NCI-H1105 treated with DMSO at 0.1 percent for 48 hours (cell line): ENCODE measurements around the gene DOK4.
A peak's percentile ranks its signal among the peaks of the same experiment; 100 is the strongest.
"Not testable (repeated sequence)": the region's sequence is repeated elsewhere in the genome, so short reads cannot be mapped to it uniquely, and the experiment has no call there.

ENCODE experiments used
- DNase-seq: peaks from one replicate; lab custom pipeline; 2025; lab: John Stamatoyannopoulos, UW

Gene DOK4

DNA sequence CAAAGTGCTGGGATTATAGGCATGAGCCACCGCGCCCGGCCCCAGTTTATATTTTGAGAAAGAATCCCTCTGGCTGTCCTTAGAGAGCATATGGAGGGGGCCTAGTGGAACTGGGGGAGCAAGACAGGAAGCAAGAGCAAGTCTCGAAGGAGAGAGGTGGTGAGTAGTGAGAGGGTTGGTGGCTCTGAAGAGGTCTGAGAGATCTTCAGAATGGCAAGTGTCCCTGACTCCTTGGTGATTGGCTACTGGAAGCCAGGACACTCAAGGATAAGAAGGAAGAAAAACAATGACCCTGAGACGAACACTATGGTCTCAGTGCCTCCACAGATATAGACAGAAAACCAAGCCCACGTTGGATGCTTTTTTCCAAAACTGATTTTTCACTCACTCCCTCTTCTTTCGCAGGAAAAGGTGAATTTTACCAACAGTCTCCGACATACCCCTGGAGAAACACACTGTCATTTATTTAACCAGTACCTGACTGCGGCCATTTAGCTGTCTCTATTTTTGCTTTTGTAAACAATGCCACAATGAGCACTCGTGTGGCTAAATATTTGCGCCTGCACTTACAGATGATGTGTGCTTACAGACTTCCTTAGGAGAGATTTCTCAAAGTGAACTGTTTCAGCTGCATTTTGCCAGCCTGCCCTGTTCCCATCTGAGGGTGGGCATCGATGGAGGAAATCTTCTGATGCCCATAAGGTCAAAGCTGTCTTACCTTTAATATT is 15.9 kb upstream of the DOK4 start:
- DNase-seq: no peak

DNA sequence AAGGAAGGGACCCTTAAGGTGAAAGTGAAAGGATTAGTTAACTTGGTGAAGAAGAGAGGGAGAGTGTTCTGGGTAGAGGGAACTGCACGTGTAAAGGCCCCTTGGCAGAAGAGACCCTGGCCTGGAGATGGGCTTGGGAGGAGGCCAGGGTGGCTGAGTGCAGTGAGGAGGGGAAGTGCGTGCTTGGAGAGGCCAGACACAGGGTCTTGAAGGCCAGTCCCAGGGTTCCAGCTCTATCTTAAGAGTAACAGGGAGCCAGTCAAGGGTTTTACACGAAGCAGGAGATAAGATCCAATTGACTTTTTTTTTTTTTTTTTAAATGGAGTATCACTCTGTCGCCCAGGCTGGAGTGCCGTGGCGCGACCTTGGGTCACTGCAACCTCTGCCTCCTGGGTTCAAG is 15.2 kb upstream of the DOK4 start:
- DNase-seq: no peak

DNA sequence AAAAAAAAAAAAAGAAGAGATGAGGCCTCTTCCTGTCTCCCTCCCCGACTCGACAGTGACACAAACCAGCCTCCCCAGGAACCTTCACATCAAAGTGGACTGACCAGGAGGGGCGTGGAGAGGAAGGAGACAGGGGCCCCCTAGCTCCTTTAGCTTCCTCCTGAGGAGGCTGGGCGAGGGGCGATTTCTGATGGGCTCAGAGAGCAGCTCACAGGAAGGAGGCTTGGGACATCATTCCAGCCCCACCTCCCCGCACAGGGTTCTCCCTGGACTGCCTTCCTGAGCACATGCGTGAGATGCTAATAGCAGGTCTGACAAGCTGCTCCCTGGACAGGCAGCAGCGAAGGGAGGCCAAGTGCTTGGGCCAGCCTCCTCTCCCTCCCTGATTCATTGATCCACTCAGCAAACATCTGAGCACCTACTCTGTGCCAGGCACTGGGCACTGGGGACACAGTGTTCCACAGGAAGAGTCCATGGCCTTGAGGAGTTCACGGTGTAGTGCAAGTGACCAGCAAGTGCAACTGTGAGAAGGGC is 14.4 kb upstream of the DOK4 start:
- no peak for DNase-seq

DNA sequence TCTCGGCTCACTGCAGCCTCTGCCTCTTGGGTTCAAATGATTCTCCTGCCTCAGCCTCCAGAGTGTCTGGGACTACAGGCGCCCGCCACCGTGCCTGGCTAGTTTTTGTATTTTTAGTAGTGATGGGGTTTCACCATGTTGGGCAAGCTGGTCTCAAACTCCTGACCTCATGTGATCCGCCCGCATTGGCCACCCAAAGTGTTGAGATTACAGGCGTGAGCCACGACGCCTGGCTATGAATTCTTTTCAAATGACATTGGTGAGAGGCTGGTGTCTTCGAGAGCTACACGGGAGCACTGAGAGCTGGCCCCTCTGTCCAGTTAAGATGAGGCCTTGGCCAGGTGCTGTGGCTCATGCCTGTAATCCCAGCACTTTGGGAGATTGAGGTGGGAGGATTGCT is 13.6 kb upstream of the DOK4 start:
- not testable (repeated sequence) for DNase-seq

DNA sequence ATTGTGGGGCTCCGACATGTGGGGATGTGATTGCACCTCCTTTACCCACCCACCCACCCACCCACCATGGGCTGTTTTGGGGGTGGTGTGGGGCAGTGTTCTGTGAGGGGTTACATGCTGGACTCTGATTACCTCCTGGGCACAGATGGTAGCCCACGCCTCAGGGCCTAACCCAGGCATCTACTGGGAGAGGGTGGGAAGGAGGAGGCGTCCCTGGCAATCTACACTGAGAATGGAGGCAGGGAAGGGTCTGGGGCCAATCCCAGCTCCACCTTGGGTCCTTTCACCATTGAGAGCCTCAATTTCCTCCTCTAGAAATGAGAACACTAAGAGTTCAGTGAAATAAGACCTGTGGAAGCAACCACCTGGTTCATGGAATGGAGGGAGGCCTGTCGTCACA is 11.7 kb upstream of the DOK4 start:
- no peak for DNase-seq

DNA sequence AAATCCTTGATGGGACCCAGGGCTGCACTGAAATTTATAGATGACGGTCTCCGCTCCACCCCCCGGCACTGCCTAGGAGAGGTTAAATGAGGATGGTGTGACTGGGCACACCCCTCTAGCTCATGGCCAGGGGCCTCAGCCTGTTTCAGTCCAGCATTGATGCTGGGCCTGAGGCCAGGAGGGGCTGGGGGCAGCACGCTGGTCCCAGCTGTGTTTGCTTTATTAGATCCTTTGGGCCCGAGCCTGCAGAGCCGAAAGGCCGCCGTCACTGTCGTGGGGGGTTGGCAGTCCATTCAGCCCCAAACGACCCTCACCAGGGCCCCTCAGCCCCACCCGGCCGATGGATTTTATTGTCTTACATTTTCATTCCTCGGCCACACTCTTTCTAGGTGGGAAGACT is 10.8 kb upstream of the DOK4 start:
- DNase-seq: no peak

DNA sequence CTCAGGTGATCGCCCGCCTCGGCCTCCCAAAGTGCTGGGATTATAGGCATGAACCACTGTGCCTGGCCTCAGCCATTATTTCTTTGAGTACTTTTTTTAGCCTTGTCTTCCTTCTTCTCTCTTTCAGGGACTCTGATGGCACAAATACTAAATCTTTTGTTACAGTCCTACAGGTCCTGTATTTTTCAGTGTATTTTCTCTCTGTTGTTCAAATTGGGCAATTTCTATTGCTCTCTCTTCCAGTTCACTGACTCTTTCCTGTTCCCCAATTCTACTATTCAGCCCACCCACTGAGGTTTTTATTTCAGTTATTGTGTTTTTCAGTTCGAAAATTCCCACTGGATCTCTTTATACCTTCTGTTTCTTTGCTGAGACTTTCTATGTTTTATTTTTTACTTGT is 7.5 kb upstream of the DOK4 start:
- no peak for DNase-seq

DNA sequence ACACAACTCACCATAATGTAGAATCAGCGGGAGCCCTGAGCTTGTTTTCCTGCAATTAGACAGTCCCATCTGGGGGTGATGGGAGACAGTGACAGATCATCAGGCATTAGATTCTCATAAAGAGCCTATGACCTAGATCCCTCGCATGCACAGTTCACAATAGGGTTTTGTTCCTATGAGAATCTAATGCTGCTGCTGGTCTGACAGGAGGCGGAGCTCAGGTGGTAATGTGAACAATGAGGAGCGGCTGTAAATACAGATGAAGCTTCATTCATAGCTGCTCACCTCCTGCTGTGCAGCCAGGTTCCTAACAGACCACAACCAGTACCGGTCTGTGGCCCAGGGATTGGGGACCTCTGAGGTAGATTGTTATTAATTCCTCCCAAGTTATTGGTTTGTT is 2.9 kb upstream of the DOK4 start:
- no peak for DNase-seq

DNA sequence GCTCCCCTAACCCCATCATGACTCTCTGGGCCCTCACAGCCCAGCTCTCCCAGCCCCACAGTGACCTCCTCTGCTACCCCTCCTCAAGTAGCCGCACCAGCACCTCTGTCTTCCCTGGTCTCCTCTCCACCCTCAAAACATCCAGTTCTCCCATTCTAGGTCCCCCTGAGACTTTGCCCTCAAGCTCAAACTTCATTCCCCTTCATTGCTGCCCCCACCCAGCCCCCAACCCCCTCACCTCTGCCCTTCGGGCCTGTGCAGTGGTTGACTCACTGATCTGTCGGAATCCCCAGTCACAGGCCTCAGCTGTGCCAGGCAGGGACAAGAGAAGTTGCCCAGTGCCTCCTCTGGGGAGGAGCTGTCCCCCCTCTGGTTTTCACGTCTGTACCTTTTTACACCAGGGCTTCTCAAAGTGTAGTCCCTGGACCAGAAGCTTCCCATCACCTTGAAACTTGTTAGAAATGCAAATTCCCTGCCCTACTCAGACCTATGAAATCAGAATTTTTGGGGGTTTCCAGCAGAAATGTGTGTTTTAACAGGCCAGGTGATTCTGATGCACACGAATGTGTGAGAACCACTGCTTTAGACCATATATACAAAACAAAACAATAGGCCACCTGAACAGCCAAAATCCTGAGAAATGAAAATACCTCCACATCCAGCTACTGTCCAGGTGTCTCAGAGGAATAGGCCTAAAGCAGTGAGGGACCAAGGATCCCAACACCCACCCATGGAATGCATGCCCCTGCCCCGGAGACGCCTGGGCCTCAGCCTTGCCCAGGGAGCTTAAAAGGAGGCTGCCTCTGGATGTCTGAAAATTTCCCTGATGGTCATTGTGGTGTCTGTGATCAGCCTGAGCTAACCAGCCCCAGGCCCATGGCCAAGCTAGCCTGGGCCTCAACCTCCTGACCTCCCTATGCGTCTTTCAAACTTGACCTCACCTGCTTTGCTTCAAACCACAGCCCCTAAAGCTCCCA is 853 bp upstream of the DOK4 start:
- DNase-seq: no peak

DNA sequence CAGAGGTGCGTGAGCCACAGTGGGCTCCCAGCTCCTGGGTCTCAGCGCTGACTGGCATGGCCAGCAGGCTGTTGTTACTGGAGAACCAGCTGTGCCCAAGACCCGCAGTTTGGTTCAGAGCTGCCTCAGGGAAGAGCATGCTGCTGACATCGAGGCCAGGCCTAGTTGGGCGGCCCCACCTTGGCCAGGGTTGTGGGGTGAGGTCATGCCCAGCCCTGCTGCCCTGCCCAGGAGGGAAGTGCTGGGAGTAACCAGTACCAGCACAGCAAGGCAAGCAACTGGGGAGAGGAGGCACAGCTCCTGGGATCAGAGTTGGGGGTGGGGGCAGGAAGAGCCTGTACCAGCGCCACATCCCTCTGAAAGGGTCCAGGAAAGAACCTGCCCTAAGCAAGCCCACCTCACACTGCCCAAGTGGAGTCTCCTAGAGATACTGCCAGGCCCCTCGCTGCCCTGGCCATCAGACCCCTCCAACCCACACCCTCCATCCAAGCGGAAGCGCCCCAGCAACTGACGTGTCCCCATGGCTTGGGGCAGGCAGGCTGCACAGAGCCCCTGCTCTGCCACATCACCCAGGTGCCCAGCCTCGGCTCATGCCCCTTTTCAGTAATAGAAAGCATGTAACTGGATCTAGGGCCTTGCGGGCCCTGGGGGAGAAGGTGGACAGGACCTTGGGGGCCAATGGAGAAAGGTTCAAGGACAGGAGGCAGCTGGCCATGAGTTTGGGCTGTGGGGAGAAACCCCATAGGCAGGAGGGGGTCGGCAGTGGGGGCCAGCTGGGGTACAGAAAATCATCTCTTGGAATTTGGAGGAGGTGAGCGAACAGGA is 990 bp downstream of the DOK4 start:
- DNase-seq: no peak

DNA sequence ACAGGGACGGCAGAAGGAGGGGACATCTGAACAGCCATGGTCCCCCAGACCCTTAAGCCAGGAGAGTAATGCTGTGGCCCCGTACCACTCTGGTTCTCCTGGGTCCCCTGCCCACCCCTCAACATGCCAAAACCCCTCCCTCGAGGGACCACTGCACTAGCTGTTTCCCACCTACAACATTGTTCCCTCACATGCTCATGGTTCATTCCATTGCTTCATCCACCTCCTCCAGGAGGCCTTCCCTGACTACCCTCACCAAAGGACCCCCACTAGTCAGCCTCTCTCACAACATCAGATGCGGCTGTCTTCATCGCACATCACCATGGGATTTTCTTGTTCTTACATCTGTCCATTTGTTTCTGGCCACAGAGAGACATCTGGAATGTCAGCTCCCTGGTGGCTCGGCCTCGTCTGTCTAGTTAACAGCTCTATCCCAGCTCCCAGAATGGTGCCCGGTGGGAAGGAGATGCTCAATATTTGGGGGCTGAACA is 1.7 kb downstream of the DOK4 start:
- no peak for DNase-seq

DNA sequence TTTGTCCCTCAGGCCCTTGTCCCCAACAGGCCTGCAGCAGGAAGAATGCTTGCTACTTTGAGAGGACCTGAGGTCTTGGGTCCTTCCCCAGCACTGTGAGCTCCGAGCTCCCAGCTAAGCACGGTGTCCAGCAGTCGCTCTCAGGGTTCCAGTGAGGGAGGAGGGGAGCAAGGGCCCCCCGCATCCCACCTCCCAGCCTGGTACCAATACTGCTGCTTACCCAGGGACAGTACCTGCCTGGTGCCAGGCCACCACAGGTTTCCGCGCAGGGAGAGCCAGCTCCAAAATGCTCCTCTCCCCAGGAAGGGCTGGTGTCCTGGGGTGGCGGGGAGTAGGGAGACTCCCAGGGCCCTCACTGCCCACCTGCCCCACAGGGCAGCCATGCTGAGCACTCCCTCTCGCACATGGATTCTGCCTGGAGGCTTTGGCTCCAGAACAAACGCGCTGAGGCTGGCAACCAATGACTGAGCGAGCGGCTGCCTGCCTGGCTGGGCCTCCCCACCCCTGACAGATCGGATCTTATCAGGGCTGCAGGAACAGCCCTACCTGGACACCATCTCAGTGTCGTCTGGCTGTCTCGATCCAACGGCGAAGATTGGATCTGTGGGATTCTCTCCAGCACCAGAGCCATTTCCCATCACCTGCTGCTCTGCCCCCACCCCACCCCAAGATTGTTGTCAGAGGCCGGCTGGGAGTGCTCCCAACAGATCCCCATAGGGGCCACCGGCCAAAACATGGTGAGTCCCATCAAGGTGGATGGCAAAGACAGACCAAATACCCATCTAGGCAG is 2.4 kb downstream of the DOK4 start:
- DNase-seq: no peak

DNA sequence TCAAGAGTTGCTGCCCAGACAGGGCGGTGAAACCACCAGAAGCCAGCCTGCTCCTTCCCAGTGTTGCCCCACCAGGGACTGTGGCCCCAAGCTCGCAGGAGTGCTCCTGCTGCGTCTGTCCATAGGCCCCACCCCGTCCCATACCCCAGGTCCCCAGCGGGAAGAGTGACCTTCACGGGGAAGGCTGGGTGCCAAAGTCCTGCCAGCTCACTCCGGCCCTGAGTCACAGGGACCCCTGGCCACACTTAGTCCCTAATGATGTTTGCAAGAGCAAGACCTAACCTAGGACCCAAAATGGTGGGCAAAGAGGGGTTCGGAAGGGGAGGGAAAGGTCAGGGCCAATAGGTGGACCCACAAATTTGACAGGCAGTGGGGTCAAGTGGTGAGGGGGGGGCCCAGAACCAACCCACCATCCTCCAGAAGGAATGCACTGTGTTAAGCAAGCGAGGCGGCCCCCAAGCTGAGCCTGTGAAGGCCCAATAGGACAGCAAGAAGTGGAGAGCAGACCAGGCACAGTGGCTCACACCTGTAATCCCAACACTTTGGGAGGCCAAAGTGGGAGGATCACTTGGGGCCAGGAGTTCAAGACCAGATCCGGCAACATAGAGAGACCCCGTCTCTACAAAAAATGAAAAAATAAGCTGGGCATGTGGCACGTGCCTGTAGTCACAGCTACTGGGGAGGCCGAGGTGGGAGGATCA is 3.3 kb downstream of the DOK4 start:
- no peak for DNase-seq

DNA sequence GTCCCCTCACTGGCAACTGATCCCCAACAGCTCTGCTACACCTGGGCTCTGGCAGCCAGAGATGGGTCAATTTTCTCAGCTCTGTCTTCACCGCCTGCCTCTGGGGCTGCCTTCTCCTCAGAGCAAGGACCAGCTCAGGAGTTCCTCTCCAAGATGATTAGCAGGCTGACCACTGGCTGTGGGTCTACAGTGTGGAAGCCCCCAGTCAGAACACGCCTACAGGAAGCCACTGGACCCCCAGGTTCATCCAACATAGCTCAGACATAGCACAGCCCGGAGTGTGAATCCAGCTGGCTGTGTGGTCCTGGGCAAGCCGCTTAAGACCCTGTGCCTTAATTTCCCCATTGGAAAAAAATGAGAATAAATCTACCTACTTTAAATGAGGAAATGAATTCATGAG is 4.9 kb downstream of the DOK4 start:
- DNase-seq: no peak

DNA sequence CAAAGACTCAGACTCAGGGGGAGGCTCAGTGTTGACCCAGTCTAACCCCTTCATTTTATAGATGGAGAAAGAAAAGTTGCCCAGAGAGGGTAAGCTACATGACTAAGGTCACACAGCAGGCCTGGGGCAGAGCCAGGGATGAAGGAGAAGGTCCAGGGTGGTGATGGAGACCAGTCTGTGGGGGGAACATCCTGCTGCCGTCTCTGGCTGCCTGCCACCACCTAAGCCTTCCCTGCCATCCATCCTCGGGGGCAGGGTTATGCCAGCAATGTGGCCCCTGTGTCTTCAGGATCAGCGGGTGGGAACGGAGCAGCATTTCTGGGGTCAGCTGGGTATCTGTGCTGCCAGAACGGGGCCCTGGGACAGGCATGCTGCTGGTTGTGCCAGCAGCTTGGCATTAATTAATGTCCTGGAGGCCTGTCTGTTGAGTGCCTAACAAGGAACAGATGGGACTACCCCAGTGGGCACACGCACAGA is 5.5 kb downstream of the DOK4 start:
- no peak for DNase-seq

DNA sequence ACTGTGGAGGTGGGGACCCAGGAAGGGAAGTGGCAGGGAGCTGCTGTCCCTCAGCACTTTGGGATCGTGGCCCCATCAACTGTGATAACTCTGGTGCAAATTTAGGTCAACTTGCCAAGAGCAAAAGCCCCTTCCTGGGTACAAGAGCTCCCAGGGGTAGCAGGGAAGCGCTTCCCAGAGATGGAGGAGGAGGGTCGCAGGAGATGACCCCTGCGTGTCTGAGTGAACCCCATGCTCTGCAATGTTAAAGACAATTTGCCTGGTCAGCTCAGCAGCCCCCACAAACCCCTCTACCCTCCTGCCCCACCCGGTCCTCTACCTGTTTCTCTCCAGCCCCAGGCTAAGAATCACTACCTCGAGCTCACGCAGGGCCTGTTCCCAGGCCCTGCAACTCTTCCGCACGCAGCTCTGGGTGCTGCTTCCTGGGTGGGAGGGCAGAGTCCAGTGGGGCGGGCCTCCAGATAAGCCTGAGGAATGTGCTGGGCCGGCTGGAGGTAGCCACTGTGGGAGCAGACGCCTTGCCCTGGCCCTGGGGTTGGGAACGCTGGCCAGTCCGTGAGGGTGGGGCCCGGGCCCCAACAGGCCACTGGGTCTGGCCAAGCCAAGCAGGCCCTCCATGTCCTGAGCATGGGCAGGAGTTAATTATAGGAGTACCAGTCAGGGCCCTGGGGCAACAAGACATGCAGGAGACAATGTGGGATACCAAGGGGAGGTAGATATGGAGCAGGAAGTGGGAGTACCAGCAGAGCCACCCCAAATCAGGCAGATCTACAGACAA is 6.1 kb downstream of the DOK4 start:
- no peak for DNase-seq

DNA sequence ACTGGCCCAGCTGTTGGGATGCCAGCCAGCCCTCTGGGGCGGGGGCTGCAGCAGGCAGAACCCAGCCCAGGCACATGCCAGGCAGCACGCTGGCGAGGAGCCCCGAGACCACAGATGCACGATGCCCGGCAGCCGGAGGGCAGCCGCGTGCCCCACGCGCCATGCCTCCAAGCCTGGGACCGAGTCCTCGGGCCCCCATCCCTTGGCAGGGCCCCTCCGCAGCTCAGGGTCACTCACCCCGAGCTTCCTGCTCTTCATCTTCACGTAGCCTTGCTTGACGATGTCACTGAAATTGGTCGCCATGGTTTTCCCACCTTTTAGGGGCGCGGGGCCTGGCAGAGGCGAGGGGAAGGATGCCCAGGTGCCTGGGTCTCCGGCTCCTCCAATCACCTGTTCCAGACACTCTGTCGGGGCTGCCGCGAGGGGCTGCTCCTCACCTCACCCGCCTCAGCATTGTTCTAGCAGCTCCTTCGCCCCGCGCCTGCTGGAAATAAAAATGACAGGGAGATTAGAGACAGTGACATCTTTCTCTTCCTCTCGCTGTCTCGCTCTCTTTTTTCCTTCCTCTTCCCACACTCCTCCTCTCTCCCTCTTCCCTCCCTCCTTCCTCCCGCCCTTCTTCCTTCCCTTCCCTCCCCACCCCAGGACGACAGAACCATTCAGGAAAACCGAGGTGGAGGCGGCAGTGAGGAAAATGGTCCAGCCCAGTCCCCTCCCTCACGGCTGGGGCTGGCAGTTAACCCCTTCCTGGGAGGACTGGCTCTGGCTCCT is 6.9 kb downstream of the DOK4 start:
- peak; percentile 48 for DNase-seq

DNA sequence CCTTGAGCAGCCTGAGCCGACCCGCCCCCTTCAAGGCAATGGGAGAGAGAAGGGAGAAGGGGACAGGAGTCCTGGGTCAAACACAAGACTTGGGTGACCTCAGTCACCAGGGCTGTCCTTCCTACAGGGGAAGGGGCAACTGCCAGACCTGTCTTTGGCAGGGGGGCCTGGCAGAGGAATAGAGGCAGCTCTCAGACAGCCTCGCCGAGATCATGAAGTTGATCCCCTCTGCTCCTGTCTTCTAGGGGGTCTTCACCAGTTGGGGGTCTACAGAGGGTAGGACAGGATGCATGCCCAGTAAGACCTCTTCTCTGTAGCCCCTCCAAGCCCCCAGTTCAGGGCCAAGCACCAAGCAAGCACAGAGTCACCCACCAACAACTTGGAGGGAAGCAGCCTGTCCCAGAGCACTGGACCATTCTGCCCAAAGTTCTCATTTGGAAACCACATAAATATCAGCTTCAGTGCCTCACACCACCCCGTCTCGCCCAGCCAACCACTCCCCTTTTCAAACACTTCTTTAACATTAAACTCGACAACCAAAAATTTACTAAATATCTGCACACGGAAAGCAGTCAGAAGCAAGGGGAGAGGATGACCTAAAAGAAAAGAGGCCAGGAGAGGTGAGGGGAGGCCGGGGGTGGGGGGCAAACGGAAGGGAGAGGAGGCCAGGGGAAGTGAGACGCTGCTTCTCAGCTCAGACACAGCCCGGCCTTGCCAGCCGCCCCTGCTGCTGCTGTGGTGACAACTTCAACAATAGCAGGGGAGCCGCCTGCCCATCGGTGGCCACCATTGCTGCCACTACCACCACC is 7.7 kb downstream of the DOK4 start:
- peak; percentile 6 for DNase-seq
